NCI-H1930 (cell line): ENCODE data around the gene HABP4.

Experiments used
- DNase-seq, 2 experiments: peaks; one replicate each; lab custom pipeline; 2025; lab: John Stamatoyannopoulos, UW

Gene HABP4

GRCh38 chr9:96478829-96479371 is 28.9 kb downstream of the HABP4 start:
- DNase-seq = no peak

- DNase-seq = no peak
Measured at GRCh38 chr9:96480736-96481135, 30.8 kb downstream of the HABP4 start.

- DNase-seq = no peak
Measured at GRCh38 chr9:96482476-96482875, 32.5 kb downstream of the HABP4 start.

- no peak for DNase-seq
Measured at GRCh38 chr9:96483197-96483596, 33.2 kb downstream of the HABP4 start.

- DNase-seq = no peak
Measured at GRCh38 chr9:96483733-96484390, 33.9 kb downstream of the HABP4 start.

- no peak for DNase-seq
Measured at GRCh38 chr9:96484521-96484931, 34.6 kb downstream of the HABP4 start.

- no peak for DNase-seq
Measured at GRCh38 chr9:96485280-96485679, 35.3 kb downstream of the HABP4 start.

- DNase-seq = no peak
Measured at GRCh38 chr9:96486386-96487028, 36.5 kb downstream of the HABP4 start.

GRCh38 chr9:96487029-96487396 is 37.0 kb downstream of the HABP4 start:
- no peak for DNase-seq

- no peak for DNase-seq
Measured at GRCh38 chr9:96487949-96488348, 38.0 kb downstream of the HABP4 start.

- no peak for DNase-seq
Measured at GRCh38 chr9:96489482-96489979, 39.6 kb downstream of the HABP4 start.

GRCh38 chr9:96490534-96491078 is 40.6 kb downstream of the HABP4 start:
- DNase-seq = no peak

GRCh38 chr9:96491079-96491879 is 41.3 kb downstream of the HABP4 start:
- no peak for DNase-seq

GRCh38 chr9:96491880-96492525 is 42.0 kb downstream of the HABP4 start:
- no peak for DNase-seq

GRCh38 chr9:96492993-96493531 is 43.1 kb downstream of the HABP4 start:
- DNase-seq = no peak

GRCh38 chr9:96493757-96494156 is 43.8 kb downstream of the HABP4 start:
- no peak for DNase-seq

- DNase-seq = no peak
Measured at GRCh38 chr9:96494215-96494800, 44.3 kb downstream of the HABP4 start.

GRCh38 chr9:96495341-96495740 is 45.4 kb downstream of the HABP4 start:
- no peak for DNase-seq

GRCh38 chr9:96496368-96497116 is 46.6 kb downstream of the HABP4 start:
- no peak for DNase-seq

- no peak for DNase-seq
Measured at GRCh38 chr9:96497117-96497399, 47.1 kb downstream of the HABP4 start.

- no peak for DNase-seq
Measured at GRCh38 chr9:96498796-96499195, 48.8 kb downstream of the HABP4 start.
